Cardiac muscle cell (in vitro differentiated cells and primary cell): ENCODE results near the gene ATXN10. TPM values are rescaled to one million over a fixed set of nuclear protein-coding genes. Genes with fewer than 3 reads are reported as not detected.

Experiments
- DNase-seq, 2 donors: peaks; one replicate each; pipeline versions ENCODE4 v3.0.0 to v3.0.0-alpha.2; 2010 to 2017; ENCODE audit warnings: low read depth in 1 of 2, low spot score in 1 of 2
- H3K27ac ChIP-seq: fragments of 200-600 bp; sonication (generic); 2 replicates; pipeline ENCODE4 v1.5.1; 2016
- H3K27me3 ChIP-seq: fragments of 200-600 bp; sonication (generic); 2 replicates; pipeline ENCODE4 v1.6.0; 2016; ENCODE audit warnings: control low read depth
- H3K36me3 ChIP-seq: fragments of 200-600 bp; sonication (generic); 2 replicates; pipeline ENCODE4 v1.5.1; 2016; ENCODE audit warnings: control low read depth
- H3K4me1 ChIP-seq: fragments of 200-600 bp; sonication (generic); 2 replicates; pipeline ENCODE4 v1.8.1; 2017; ENCODE audit warnings: low read depth, mild to moderate bottlenecking, mixed run types
- H3K4me3 ChIP-seq: fragments of 200-600 bp; sonication (generic); 2 replicates; pipeline ENCODE4 v1.5.1; 2016; ENCODE audit warnings: mild to moderate bottlenecking
- H3K9me3 ChIP-seq: fragments of 200-600 bp; sonication (generic); 2 replicates; pipeline ENCODE4 v1.5.1; 2017; ENCODE audit warnings: low read depth, mild to moderate bottlenecking, control low read depth
- CTCF ChIP-seq: IDR thresholded peaks from 2 replicates; pipeline ENCODE4 v1.5.1; 2012; ENCODE audit warnings: low read depth, mild to moderate bottlenecking, low read length
- polyA plus RNA-seq: library from polyadenylated mRNA; unstranded; fragments of >200 nt; fragmentation: Nextera tagmentation; extraction: Ambion mirVana; gene quantifications from 2 replicates; pipeline ENCODE4 v1.2.1, GENCODE V29; 2016
- total RNA-seq: library from RNA; depleted of rRNA; stranded (reverse); fragments of >200 nt; gene quantifications from 2 replicates; pipeline ENCODE4 v1.2.3, GENCODE V29; 2016

ATXN10 gene
- total and polyA plus RNA-seq, 2 experiments from 2014 or later = 67.3 to 279 TPM

GRCh38 chr22:45670981-45671782, 452 bp upstream of the ATXN10 start:
- Histone ChIP-seq H3K36me3 (no peaks in the 10 kb centered on the region), H3K9me3 (no peaks in the 10 kb centered on the region), H3K27me3 (peaks cover 6% of the 10 kb centered on the region), H3K27ac (peak overlapping the region; percentile 93), H3K4me3 (peak overlapping the region; percentile 76), H3K4me1 (peaks cover 10% of the 10 kb centered on the region)
- TF ChIP-seq CTCF = no peak
- DNase-seq = peak in 1 of 2 donors; percentile 57

- Histone ChIP-seq H3K36me3 (no peaks in the 10 kb centered on the region), H3K9me3 (no peaks in the 10 kb centered on the region), H3K4me3 (peak overlapping the region; percentile 76), H3K27ac (peak overlapping the region; percentile 93), H3K27me3 (no peaks in the 10 kb centered on the region), H3K4me1 (peaks cover 10% of the 10 kb centered on the region)
- TF ChIP-seq CTCF = no peak
- no peak for DNase-seq
Observed at GRCh38 chr22:45672564-45673481, 1.2 kb downstream of the ATXN10 start.

- H3K4me3 ChIP-seq = no peak overlapping the region
- no peaks in the 10 kb centered on the region for H3K36me3 ChIP-seq
- no peaks in the 10 kb centered on the region for H3K27me3 ChIP-seq
- no peak for TF ChIP-seq CTCF
- no peaks in the 10 kb centered on the region for H3K9me3 ChIP-seq
- H3K4me1 ChIP-seq = peaks cover 10% of the 10 kb centered on the region
- no peak overlapping the region for H3K27ac ChIP-seq
- DNase-seq = no peak
Observed at GRCh38 chr22:45673482-45674175, 2.0 kb downstream of the ATXN10 start.

GRCh38 chr22:45676024-45676423, 4.4 kb downstream of the ATXN10 start:
- Histone ChIP-seq H3K27me3 (no peaks in the 10 kb centered on the region), H3K9me3 (no peaks in the 10 kb centered on the region), H3K4me1 (peaks cover 10% of the 10 kb centered on the region), H3K36me3 (no peaks in the 10 kb centered on the region), H3K27ac (no peak overlapping the region), H3K4me3 (no peak overlapping the region)
- TF ChIP-seq CTCF = no peak
- DNase-seq = no peak

GRCh38 chr22:45677063-45677462, 5.4 kb downstream of the ATXN10 start:
- DNase-seq = no peak
- H3K27ac ChIP-seq = no peak overlapping the region
- H3K4me1 ChIP-seq = peaks cover 10% of the 10 kb centered on the region
- TF ChIP-seq CTCF = no peak
- H3K9me3 ChIP-seq = no peaks in the 10 kb centered on the region
- H3K27me3 ChIP-seq = no peaks in the 10 kb centered on the region
- no peaks in the 10 kb centered on the region for H3K36me3 ChIP-seq
- no peak overlapping the region for H3K4me3 ChIP-seq
